Panc1 (cell line): ENCODE results near the gene SLCO3A1. TPM values are rescaled to one million over a fixed set of nuclear protein-coding genes. Genes with fewer than 3 reads are reported as not detected.
A peak's percentile ranks its signal among the peaks of the same experiment; 100 is the strongest.

Experiments used
- ATAC-seq: fragments of 200-7000 bp; cut with Tn5 transposase; 2 replicates; pipeline ENCODE4 v1.9.1; 2020; ENCODE audit warnings: mild to moderate bottlenecking, moderate library complexity
- BruUV-seq: library from RNA; stranded (reverse); fragments of 400-500 nt; replicated peaks from 2 replicates; lab custom pipeline; 2021; lab: Mats Ljungman, UMichigan
- CTCF ChIA-PET: fragments of 300-600 bp; sonication (Branson Sonifier 250); formaldehyde crosslinking; loops from one replicate; lab custom pipeline; 2022; ENCODE audit warnings: antibody characterized with exemption; lab: Charles Lee
- POLR2A ChIA-PET: fragments of 300-600 bp; sonication (Branson Sonifier 250); formaldehyde crosslinking; loops from one replicate; lab custom pipeline; 2022; ENCODE audit warnings: antibody characterized with exemption; lab: Charles Lee
- DNase-seq: peaks from one replicate; pipeline ENCODE4 v3.0.0-alpha.2; 2010; ENCODE audit warnings: low read depth, low spot score
- H3K27ac ChIP-seq: 2 replicates; pipeline ENCODE4 v1.5.1; 2011; ENCODE audit warnings: mild to moderate bottlenecking, low read length, inconsistent platforms
- H3K27me3 ChIP-seq: fragments of 200-500 bp; sonication (Bioruptor generic); 2 replicates; pipeline ENCODE4 v1.6.0; 2014; ENCODE audit warnings: low read length, inconsistent platforms; ENCODE audit not compliant: control insufficient read depth, insufficient read depth
- H3K36me3 ChIP-seq: fragments of 200-500 bp; sonication (Bioruptor generic); 2 replicates; pipeline ENCODE4 v1.5.1; 2014; ENCODE audit warnings: inconsistent platforms, mild to moderate bottlenecking, low read length, moderate library complexity; ENCODE audit not compliant: control insufficient read depth, insufficient read depth
- H3K4me1 ChIP-seq: 2 replicates; pipeline ENCODE4 v1.5.1; 2011; ENCODE audit warnings: inconsistent platforms, mild to moderate bottlenecking, low read length, moderate library complexity; ENCODE audit not compliant: control insufficient read depth, insufficient read depth
- H3K4me3 ChIP-seq, 2 experiments: 2 replicates each; pipeline ENCODE4 v1.5.1; 2011 to 2012; ENCODE audit warnings: low read depth in 2 of 2, low read length in 2 of 2, mild to moderate bottlenecking in 2 of 2, inconsistent platforms in 1 of 2, moderate library complexity in 1 of 2
- H3K9me3 ChIP-seq: fragments of 200-500 bp; sonication (Bioruptor generic); 2 replicates; pipeline ENCODE4 v1.5.1; 2014; ENCODE audit warnings: low read depth, mild to moderate bottlenecking, inconsistent platforms, low read length, moderate library complexity; ENCODE audit not compliant: control insufficient read depth, insufficient read depth
- POLR2AphosphoS5 ChIP-seq: IDR thresholded peaks from 2 replicates; pipeline ENCODE4 v1.6.1; 2012; ENCODE audit warnings: mild to moderate bottlenecking, low read depth, low read length, moderate library complexity
- SIN3A ChIP-seq: IDR thresholded peaks from 2 replicates; pipeline ENCODE4 v1.6.1; 2012; ENCODE audit warnings: low read depth, mild to moderate bottlenecking, low read length, moderate library complexity, borderline replicate concordance; ENCODE audit not compliant: insufficient read depth
- TCF7L2 ChIP-seq: IDR thresholded peaks from 2 replicates; pipeline ENCODE4 v1.6.1; 2011; ENCODE audit warnings: mild to moderate bottlenecking, low read depth, low read length, inconsistent platforms
- in situ Hi-C: cut with HindIII; loops from 2 replicates; pipeline ENCODE4 v1.10.0; 2016; ENCODE audit warnings: low sequenced_read_pairs, low pct_unique_long_range_greater_than_20kb
- intact Hi-C: fragments of 100-400 bp; cut with micrococcal nuclease; formaldehyde crosslinking; loops from one replicate; pipeline ENCODE4 v1.10.0; 2022; ENCODE audit not compliant: unreplicated experiment
- total RNA-seq: library from RNA; stranded (reverse); gene quantifications from one replicate; pipeline ENCODE4 v1.2.1, GENCODE V29; 2021; ENCODE audit not compliant: unreplicated experiment
- TF ChIP-seq, protein P1 (sequence below): fragments of 450-650 bp; IDR thresholded peaks from 2 replicates; pipeline ENCODE4 v1.5.1; 2017; ENCODE audit warnings: mild to moderate bottlenecking
- TF ChIP-seq, protein P2 (sequence below), 2 experiments: IDR thresholded peaks; 2 replicates each; pipeline ENCODE4 v1.6.1; 2011 to 2012; ENCODE audit warnings: low read depth in 2 of 2, control low read depth in 1 of 2, low read length in 1 of 2, mild to moderate bottlenecking in 1 of 2, moderate library complexity in 1 of 2; ENCODE audit not compliant: insufficient read depth in 1 of 2

The SLCO3A1 gene
- total RNA-seq, 1 experiment from 2014 or later: 20.6 TPM

DNA sequence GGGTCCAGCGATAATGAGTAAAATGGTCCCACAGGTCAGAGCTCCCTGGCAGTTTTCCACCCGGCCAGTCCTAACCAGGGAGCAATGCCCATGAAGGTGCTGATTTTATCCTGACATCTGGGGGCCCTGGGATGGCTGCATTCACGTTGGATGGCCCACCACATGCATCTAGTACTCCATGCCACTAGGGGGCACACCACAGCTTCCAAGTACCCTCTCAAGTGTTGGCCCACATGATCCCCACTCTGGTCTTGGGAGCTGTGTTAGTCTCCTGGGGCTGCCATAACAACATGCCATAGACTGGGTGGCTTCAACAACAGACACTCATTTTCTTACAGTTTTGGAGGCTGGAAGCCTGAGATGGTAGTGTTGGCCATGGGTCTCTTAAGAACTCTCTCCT lies 225.5 kb downstream of the SLCO3A1 start:
- DNase-seq (no peak), ATAC-seq (no peak)
- CTCF ChIA-PET: interaction anchor here (0.6 to 1.1 kb wide), 4 partner anchors 33 to 820 kb away, joined by 3 to 5 read pairs (median 4); no protein-coding TSS in a partner anchor
- Histone ChIP-seq H3K4me1 (no peaks in the 10 kb centered on the region), H3K27me3 (no peaks in the 10 kb centered on the region), H3K4me3 (no peak overlapping the region), H3K9me3 (no peaks in the 10 kb centered on the region), H3K27ac (no peak overlapping the region), H3K36me3 (no peaks in the 10 kb centered on the region)
- no TSS peak for BruUV-seq
- in situ Hi-C loops: no loop called here
- POLR2A ChIA-PET: interaction anchor here (0.5 kb wide), 1 partner anchor 556 kb away, joined by 3 read pairs; no protein-coding TSS in a partner anchor
- TF ChIP-seq, protein P1, sequence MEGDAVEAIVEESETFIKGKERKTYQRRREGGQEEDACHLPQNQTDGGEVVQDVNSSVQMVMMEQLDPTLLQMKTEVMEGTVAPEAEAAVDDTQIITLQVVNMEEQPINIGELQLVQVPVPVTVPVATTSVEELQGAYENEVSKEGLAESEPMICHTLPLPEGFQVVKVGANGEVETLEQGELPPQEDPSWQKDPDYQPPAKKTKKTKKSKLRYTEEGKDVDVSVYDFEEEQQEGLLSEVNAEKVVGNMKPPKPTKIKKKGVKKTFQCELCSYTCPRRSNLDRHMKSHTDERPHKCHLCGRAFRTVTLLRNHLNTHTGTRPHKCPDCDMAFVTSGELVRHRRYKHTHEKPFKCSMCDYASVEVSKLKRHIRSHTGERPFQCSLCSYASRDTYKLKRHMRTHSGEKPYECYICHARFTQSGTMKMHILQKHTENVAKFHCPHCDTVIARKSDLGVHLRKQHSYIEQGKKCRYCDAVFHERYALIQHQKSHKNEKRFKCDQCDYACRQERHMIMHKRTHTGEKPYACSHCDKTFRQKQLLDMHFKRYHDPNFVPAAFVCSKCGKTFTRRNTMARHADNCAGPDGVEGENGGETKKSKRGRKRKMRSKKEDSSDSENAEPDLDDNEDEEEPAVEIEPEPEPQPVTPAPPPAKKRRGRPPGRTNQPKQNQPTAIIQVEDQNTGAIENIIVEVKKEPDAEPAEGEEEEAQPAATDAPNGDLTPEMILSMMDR: peak; percentile 69
- TF ChIP-seq, protein P2, sequence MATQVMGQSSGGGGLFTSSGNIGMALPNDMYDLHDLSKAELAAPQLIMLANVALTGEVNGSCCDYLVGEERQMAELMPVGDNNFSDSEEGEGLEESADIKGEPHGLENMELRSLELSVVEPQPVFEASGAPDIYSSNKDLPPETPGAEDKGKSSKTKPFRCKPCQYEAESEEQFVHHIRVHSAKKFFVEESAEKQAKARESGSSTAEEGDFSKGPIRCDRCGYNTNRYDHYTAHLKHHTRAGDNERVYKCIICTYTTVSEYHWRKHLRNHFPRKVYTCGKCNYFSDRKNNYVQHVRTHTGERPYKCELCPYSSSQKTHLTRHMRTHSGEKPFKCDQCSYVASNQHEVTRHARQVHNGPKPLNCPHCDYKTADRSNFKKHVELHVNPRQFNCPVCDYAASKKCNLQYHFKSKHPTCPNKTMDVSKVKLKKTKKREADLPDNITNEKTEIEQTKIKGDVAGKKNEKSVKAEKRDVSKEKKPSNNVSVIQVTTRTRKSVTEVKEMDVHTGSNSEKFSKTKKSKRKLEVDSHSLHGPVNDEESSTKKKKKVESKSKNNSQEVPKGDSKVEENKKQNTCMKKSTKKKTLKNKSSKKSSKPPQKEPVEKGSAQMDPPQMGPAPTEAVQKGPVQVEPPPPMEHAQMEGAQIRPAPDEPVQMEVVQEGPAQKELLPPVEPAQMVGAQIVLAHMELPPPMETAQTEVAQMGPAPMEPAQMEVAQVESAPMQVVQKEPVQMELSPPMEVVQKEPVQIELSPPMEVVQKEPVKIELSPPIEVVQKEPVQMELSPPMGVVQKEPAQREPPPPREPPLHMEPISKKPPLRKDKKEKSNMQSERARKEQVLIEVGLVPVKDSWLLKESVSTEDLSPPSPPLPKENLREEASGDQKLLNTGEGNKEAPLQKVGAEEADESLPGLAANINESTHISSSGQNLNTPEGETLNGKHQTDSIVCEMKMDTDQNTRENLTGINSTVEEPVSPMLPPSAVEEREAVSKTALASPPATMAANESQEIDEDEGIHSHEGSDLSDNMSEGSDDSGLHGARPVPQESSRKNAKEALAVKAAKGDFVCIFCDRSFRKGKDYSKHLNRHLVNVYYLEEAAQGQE (IDR thresholded peaks at IDR 0.05; ENCODE audit: insufficient read depth in 1 of 2, low read depth in 2 of 2, low read length in 1 of 2): no peak
- intact Hi-C loops: loop anchor here (10.0 kb wide), 1 partner anchor 134 kb away; no protein-coding TSS in a partner anchor

DNA sequence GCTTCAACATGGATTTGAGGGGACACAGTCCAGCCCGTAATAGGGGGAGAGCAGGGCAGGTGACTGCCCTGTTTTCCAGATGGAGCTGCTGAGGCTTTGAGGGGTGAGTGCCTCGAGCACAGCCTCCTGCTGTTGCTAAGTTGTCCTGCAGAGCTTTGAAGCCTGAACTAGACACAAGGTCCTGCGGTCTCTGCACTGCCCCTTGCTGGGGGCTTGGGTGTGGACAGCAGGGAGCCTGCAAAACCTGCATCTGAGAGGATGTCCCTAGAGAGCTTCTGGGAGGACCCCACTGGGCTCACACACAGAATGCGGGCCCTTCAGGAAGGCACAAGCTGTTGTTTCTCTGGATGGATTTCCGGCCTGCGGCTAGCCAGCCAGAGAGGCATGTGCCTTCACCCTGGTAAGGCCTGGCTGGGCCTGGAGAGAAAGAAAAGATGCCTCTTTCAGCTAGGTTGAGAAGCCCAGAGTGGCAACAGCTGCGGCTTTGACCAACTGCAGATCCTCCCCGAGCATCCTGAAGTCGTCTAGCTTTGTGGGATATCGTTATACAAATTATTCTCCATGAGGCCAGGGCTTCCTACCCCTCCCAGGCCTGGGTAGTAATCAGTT lies 226.2 kb downstream of the SLCO3A1 start:
- ATAC-seq (no peak), DNase-seq (no peak)
- CTCF ChIA-PET: interaction anchor here (0.7 to 1.1 kb wide), 2 partner anchors 34 to 135 kb away, joined by 3 to 4 read pairs; no protein-coding TSS in a partner anchor
- no peaks in the 10 kb centered on the region for H3K36me3 ChIP-seq
- POLR2A ChIA-PET: no interaction called here
- no peak overlapping the region for H3K4me3 ChIP-seq
- intact Hi-C loops: loop anchor here (2.0 to 10.0 kb wide), 3 partner anchors 135 to 375 kb away; partner anchors contain the start of gene SLCO3A1
- no TSS peak for BruUV-seq
- H3K27me3 ChIP-seq: no peaks in the 10 kb centered on the region
- no peak overlapping the region for H3K27ac ChIP-seq
- in situ Hi-C loops: no loop called here
- H3K9me3 ChIP-seq: no peaks in the 10 kb centered on the region
- TF ChIP-seq TCF7L2 (no peak), POLR2AphosphoS5 (no peak), SIN3A (no peak)
- TF ChIP-seq, protein P2 (IDR thresholded peaks at IDR 0.05; ENCODE audit: insufficient read depth in 1 of 2, low read depth in 2 of 2, low read length in 1 of 2): no peak
- TF ChIP-seq, protein P1: no peak
- no peaks in the 10 kb centered on the region for H3K4me1 ChIP-seq
